SK-N-SH treated with all-trans-retinoic acid at 6 μM for 48 hours (cell line): Measurements from ENCODE around the gene ZNF578.

Source experiments
- CSDC2 ChIP-seq: fragments of 250-450 bp; sonication (Bioruptor Pico); IDR thresholded peaks from 2 replicates; pipeline ENCODE4 v1.5.0; 2020; ENCODE audit warnings: mild to moderate bottlenecking, moderate library complexity
- ISL1 ChIP-seq: fragments of 250-450 bp; sonication (Bioruptor Pico); IDR thresholded peaks from 2 replicates; pipeline ENCODE4 v2.1.2; 2022; ENCODE audit warnings: mild to moderate bottlenecking, moderate library complexity
- RARB ChIP-seq: fragments of 250-450 bp; sonication (Bioruptor Pico); IDR thresholded peaks from 2 replicates; pipeline ENCODE4 v1.8.0; 2021; ENCODE audit warnings: mild to moderate bottlenecking, moderate library complexity
- TOX ChIP-seq: fragments of 250-450 bp; sonication (Bioruptor Pico); IDR thresholded peaks from 2 replicates; pipeline ENCODE4 v1.8.0; 2021; ENCODE audit warnings: mild to moderate bottlenecking, moderate library complexity, borderline replicate concordance
- ZC3H10 ChIP-seq: fragments of 250-450 bp; sonication (Bioruptor Pico); IDR thresholded peaks from 2 replicates; pipeline ENCODE4 v1.5.1; 2021; ENCODE audit warnings: mild to moderate bottlenecking, moderate library complexity
- TF ChIP-seq, protein P1 (sequence below): fragments of 250-450 bp; sonication (Bioruptor Pico); IDR thresholded peaks from 2 replicates; pipeline ENCODE4 v1.5.1; 2020; ENCODE audit warnings: low read depth, mild to moderate bottlenecking, moderate library complexity
- TF ChIP-seq, protein P2 (sequence below): fragments of 250-450 bp; sonication (Bioruptor Pico); IDR thresholded peaks from 2 replicates; pipeline ENCODE4 v1.8.0; 2020; ENCODE audit warnings: mild to moderate bottlenecking, moderate library complexity, borderline replicate concordance

DNA sequence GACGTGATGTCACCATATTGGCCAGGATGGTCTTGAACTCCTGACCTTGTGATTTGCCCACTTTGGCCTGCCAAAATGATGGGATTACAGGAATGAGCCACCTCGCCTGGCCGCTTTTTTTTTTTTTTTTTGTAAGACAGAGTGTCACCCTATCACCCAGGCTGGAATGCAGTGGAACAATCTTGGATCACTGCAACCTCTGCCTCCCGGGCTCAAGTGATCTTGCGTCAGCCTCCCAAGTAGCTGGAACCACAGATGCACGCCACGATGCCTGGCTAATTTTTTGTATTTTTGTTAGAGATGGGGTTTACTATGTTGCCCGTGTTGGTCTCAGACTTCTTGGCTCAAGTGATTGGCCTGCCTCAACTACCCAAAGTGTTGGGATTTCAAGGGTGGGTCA is 45.2 kb downstream of the ZNF578 start:
- TF ChIP-seq ISL1 = no peak
- TF ChIP-seq, protein P1, sequence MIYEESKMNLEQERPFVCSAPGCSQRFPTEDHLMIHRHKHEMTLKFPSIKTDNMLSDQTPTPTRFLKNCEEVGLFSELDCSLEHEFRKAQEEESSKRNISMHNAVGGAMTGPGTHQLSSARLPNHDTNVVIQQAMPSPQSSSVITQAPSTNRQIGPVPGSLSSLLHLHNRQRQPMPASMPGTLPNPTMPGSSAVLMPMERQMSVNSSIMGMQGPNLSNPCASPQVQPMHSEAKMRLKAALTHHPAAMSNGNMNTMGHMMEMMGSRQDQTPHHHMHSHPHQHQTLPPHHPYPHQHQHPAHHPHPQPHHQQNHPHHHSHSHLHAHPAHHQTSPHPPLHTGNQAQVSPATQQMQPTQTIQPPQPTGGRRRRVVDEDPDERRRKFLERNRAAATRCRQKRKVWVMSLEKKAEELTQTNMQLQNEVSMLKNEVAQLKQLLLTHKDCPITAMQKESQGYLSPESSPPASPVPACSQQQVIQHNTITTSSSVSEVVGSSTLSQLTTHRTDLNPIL = no peak
- TF ChIP-seq ZC3H10 = no peak
- no peak for TF ChIP-seq TOX (CRISPR knock-in tag)
- TF ChIP-seq, protein P2, sequence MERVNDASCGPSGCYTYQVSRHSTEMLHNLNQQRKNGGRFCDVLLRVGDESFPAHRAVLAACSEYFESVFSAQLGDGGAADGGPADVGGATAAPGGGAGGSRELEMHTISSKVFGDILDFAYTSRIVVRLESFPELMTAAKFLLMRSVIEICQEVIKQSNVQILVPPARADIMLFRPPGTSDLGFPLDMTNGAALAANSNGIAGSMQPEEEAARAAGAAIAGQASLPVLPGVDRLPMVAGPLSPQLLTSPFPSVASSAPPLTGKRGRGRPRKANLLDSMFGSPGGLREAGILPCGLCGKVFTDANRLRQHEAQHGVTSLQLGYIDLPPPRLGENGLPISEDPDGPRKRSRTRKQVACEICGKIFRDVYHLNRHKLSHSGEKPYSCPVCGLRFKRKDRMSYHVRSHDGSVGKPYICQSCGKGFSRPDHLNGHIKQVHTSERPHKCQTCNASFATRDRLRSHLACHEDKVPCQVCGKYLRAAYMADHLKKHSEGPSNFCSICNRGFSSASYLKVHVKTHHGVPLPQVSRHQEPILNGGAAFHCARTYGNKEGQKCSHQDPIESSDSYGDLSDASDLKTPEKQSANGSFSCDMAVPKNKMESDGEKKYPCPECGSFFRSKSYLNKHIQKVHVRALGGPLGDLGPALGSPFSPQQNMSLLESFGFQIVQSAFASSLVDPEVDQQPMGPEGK = no peak
- no peak for TF ChIP-seq CSDC2
- no peak for TF ChIP-seq RARB (CRISPR knock-in tag)
